Measurements from ENCODE around the gene B4GALT1.

DNA sequence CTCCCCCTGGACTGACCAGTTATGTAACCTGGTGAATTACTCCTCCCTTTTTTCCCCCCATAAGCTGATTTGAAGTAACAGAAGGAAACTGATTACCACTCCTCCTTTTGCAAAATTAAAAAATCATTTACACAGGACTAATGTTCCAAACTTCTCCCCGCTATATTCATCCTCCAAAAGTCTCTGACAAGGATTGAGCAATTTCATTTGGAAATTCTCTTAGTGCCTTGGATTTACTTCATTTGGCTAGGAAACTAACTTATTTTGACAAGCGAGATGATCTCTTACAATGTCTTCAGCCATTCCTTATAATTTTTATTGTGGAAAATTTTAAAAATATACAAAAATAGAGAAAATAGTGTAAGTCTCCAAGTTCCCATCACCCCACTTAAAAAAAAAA is 15.4 kb upstream of the B4GALT1 start:
- TF ChIP-seq, protein P1, sequence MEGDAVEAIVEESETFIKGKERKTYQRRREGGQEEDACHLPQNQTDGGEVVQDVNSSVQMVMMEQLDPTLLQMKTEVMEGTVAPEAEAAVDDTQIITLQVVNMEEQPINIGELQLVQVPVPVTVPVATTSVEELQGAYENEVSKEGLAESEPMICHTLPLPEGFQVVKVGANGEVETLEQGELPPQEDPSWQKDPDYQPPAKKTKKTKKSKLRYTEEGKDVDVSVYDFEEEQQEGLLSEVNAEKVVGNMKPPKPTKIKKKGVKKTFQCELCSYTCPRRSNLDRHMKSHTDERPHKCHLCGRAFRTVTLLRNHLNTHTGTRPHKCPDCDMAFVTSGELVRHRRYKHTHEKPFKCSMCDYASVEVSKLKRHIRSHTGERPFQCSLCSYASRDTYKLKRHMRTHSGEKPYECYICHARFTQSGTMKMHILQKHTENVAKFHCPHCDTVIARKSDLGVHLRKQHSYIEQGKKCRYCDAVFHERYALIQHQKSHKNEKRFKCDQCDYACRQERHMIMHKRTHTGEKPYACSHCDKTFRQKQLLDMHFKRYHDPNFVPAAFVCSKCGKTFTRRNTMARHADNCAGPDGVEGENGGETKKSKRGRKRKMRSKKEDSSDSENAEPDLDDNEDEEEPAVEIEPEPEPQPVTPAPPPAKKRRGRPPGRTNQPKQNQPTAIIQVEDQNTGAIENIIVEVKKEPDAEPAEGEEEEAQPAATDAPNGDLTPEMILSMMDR (IDR thresholded peaks at IDR 0.05) = no peak
- TF ChIP-seq POLR2A (IDR thresholded peaks at IDR 0.05) (no peak), POLR2AphosphoS5 (IDR thresholded peaks at IDR 0.05) (no peak)
